ENCODE data around the gene MXD1. TPM values are rescaled to one million over a fixed set of nuclear protein-coding genes. Genes with fewer than 3 reads are reported as not detected.

Gene MXD1
- 3.5 and 5.1 TPM in 2 replicates for total RNA-seq

DNA sequence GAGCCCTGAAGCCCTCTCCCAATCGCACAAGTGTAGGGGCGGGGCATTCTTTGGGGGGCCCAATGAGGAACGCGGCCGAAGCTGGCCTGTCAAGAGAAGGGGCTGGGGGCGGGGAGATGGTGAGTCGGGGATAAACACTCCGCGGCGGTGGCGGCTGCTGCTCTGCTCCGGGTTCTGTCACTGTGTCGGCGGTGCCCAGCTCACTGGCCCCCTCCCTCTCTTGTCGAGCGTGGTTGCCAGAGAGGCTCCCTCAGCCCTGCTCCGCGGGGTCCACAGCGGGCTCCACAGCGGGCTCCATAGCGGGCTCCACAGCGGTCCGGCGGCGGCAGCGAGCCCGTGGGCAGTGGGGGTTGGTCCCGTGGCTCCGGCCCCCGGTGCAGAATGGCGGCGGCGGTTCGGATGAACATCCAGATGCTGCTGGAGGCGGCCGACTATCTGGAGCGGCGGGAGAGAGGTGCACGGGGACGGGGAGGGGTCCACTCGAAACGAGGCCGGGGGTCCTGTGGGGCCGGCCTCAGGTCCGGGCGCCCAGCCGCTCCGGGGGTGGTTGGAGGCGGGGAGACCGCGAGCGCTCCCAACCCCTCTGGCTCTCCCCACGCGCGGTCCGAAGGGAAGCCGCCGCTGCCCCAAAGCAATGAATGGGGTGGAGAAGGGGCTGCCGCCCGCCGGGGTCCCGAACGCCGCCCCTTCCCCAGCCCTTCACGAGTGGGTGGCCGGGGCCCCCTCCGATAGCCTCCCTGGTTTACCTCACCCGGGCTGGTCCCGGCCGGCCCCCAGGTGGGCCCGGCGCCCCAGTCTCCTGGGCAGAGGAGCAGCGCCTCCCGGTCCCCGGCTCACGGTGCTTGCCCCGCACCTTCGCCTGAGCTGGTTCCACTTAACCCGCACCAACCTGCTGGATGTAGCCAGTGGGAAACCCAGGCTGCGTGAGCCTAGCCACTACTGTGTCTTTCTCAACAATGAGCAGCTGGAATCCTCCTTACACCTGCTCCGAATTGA is at the start of gene MXD1:
Gene MXD1 (plus strand): TSS at position 160 of the 996 bp plus-strand sequence. CDS start 222 bp downstream, at position 382.

DNA sequence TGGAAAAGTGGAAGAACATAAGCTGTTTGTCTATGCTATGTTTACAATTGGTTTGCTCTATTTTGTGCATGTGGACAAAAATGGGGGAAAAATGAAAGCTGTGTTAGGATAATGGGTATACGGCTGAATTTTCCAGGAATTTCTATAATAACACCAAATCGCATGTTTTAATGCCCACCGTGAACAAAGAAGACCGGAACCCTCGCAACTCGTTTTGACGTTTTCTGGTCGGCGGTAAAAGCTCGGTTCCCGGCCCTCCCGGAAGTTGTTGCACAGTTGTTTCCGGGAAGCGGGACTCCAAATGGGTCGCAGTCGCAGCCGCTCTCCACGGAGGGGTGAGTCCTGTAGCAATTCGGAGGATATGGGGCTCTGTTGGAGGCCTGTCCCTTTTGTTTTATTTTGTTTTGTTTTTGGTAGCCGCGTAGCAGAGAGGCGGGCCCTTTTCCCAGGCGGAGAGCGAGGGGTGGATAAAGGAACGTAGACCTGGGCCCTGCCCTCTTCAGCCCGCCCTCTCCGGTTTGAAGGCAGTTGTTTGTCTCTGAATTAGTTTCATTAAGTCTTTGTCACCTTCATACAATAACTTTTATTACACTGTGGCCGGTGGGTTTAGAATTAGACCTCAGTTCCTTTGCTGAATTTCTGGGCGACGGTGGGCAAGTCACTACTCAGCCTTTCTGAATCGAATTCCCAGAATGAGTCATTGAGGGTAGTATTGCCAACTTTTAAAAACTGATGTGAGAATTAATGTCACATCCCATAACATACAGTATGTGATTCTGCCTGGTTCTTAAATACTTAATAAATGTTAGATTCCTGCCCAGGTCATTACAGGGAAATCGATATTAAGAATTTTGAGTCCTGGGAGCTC is 21.0 kb upstream of the MXD1 start, which contains the start of gene SNRNP27:
Gene SNRNP27 (plus strand): TSS at position 273 of the 868 bp plus-strand sequence. CDS start 29 bp downstream, at position 302.

DNA sequence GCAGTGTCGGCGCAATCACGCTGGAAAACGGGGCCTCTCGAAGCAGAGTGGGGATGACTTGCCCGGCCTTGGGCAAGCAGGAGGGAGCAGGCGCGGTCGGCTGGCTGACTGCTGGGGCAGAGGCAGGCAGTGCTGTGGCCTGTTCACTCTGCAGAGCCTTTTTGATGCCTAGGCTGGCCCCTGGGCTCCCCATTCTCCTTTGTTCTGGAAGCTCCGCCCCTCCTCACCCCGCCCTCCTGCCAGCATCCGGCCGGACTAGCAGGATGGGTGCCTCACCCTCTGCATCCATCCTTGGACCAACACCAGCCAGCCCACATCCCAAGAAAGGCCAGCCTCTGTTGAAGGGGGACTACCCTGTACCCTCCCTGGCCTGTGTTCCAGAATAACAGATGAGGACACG is 46.6 kb downstream of the MXD1 start, which contains the start of gene ASPRV1:
Gene ASPRV1 (minus strand): TSS at position 136 of the 400 bp plus-strand sequence. CDS start 195 bp downstream, outside the sequence.

Other genes starting within 250 kb of the MXD1 start
- 30.3 and 31.0 TPM in 2 replicates for gene ANXA4, start 173.0 kb upstream of the MXD1 start, total RNA-seq
- gene GMCL1, start 85.4 kb upstream of the MXD1 start, total RNA-seq, result 7.6 and 8.0 TPM in 2 replicates
- gene SNRNP27, start 21.2 kb upstream of the MXD1 start, total RNA-seq, result 22.2 and 24.2 TPM in 2 replicates
- 0.22 and 0.26 TPM in 2 replicates for gene ASPRV1, start 46.5 kb downstream of the MXD1 start, total RNA-seq
- gene PCBP1, start 172.4 kb downstream of the MXD1 start, total RNA-seq, result 40.6 and 45.0 TPM in 2 replicates

Measured in dermis lymphatic vessel endothelial cell (primary cell).